ENCODE results near the gene MROH7. TPM values are rescaled to one million over a fixed set of nuclear protein-coding genes. Genes with fewer than 3 reads are reported as not detected.

MROH7 gene
- total RNA-seq, 4 donors from 2014 or later: 3.5 to 11.8 (median 5.4) TPM

GRCh38 chr1:54705153-54705552 is 63.6 kb downstream of the MROH7 start:
- no peak for DNase-seq
- TF ChIP-seq POLR2A (IDR thresholded peaks at IDR 0.05): no peak
- TF ChIP-seq, protein P1, sequence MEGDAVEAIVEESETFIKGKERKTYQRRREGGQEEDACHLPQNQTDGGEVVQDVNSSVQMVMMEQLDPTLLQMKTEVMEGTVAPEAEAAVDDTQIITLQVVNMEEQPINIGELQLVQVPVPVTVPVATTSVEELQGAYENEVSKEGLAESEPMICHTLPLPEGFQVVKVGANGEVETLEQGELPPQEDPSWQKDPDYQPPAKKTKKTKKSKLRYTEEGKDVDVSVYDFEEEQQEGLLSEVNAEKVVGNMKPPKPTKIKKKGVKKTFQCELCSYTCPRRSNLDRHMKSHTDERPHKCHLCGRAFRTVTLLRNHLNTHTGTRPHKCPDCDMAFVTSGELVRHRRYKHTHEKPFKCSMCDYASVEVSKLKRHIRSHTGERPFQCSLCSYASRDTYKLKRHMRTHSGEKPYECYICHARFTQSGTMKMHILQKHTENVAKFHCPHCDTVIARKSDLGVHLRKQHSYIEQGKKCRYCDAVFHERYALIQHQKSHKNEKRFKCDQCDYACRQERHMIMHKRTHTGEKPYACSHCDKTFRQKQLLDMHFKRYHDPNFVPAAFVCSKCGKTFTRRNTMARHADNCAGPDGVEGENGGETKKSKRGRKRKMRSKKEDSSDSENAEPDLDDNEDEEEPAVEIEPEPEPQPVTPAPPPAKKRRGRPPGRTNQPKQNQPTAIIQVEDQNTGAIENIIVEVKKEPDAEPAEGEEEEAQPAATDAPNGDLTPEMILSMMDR (IDR thresholded peaks at IDR 0.05): no peak
- Histone ChIP-seq H3K9me3 (no peaks in the 10 kb centered on the region), H3K36me3 (no peaks in the 10 kb centered on the region), H3K27me3 (no peaks in the 10 kb centered on the region), H3K27ac (no peak overlapping the region), H3K4me1 (no peaks in the 10 kb centered on the region), H3K4me3 (no peak overlapping the region)
- intact Hi-C loops (cut with DNase I; ENCODE audit: low total_unique reads): no loop called here

DNA sequence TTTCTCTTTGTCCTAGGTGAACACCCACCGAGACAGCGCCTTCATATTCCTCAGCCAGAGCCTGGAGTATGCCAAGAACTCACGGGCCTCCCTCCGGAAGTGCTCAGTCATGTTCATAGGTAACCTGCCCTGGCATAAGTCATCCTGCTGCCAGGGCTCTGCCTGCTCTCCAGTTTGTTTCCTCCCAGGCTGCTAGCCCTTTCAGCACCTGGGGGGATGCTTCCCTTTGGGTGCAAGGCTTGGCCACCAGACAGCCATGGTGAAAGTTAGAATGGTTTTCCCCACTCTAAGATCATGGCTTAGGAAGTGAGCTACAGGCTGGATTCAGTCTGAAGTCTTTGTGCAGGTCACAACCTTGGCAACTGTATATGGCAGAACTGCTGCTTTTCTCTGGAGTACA is 64.8 kb downstream of the MROH7 start:
- intact Hi-C loops (cut with DNase I; ENCODE audit: low total_unique reads): no loop called here
- Histone ChIP-seq H3K36me3 (no peaks in the 10 kb centered on the region), H3K9me3 (no peaks in the 10 kb centered on the region), H3K4me1 (no peaks in the 10 kb centered on the region), H3K4me3 (no peak overlapping the region), H3K27me3 (no peaks in the 10 kb centered on the region), H3K27ac (no peak overlapping the region)
- no peak for DNase-seq
- no peak for TF ChIP-seq POLR2A (IDR thresholded peaks at IDR 0.05)
- TF ChIP-seq, protein P1 (IDR thresholded peaks at IDR 0.05): no peak

DNA sequence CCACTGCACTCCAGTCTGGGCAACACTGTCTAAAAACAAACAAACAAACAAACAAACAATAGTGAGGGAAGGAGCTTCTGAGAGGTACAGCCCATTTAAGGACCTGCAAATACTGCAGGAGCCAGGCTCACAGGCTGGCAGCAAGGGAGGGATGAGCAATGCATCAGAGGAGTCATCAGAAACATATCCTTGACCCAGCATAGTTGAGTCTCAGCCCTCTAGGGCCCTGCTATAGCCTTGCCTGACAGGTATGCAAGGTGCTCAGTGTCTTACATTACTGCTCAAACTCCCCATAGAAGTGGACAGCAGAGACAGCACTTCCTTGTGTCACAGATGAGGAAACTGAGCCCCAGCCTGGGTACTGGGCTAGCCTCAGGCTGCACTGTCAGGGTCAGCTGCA is 66.8 kb downstream of the MROH7 start:
- Histone ChIP-seq H3K27me3 (no peaks in the 10 kb centered on the region), H3K36me3 (no peaks in the 10 kb centered on the region), H3K4me1 (no peaks in the 10 kb centered on the region), H3K9me3 (no peaks in the 10 kb centered on the region), H3K4me3 (no peak overlapping the region), H3K27ac (no peak overlapping the region)
- no peak for DNase-seq
- intact Hi-C loops (cut with DNase I; ENCODE audit: low total_unique reads): no loop called here
- TF ChIP-seq POLR2A (IDR thresholded peaks at IDR 0.05): no peak
- TF ChIP-seq, protein P1 (IDR thresholded peaks at IDR 0.05): no peak

GRCh38 chr1:54709547-54710292 is 68.1 kb downstream of the MROH7 start:
- no peak overlapping the region for H3K4me3 ChIP-seq
- no peak for DNase-seq
- no peaks in the 10 kb centered on the region for H3K9me3 ChIP-seq
- TF ChIP-seq, protein P1 (IDR thresholded peaks at IDR 0.05): no peak
- TF ChIP-seq POLR2A (IDR thresholded peaks at IDR 0.05): no peak
- H3K27ac ChIP-seq: no peak overlapping the region
- no peaks in the 10 kb centered on the region for H3K4me1 ChIP-seq
- no peaks in the 10 kb centered on the region for H3K36me3 ChIP-seq
- no peaks in the 10 kb centered on the region for H3K27me3 ChIP-seq
- intact Hi-C loops (cut with DNase I; ENCODE audit: low total_unique reads): no loop called here

- Histone ChIP-seq H3K36me3 (no peaks in the 10 kb centered on the region), H3K4me3 (no peak overlapping the region), H3K9me3 (no peaks in the 10 kb centered on the region), H3K4me1 (no peaks in the 10 kb centered on the region), H3K27me3 (no peaks in the 10 kb centered on the region), H3K27ac (no peak overlapping the region)
- intact Hi-C loops (cut with DNase I; ENCODE audit: low total_unique reads): no loop called here
- no peak for TF ChIP-seq POLR2A (IDR thresholded peaks at IDR 0.05)
- TF ChIP-seq, protein P1 (IDR thresholded peaks at IDR 0.05): no peak
- DNase-seq: no peak
These were observed 68.8 kb downstream of the MROH7 start for GRCh38 chr1:54710434-54710833.
